Mesendoderm (in vitro differentiated cells): ENCODE measurements around the gene ADAM20. TPM values are rescaled to one million over a fixed set of nuclear protein-coding genes. Genes with fewer than 3 reads are reported as not detected.

Experiments
- DNase-seq: peaks from one replicate; pipeline ENCODE4 v3.0.0; 2013
- H2AK5ac ChIP-seq: 2 replicates; pipeline ENCODE4 v1.6.1; 2013; ENCODE audit warnings: low read length, inconsistent platforms
- H2BK120ac ChIP-seq: 2 replicates; pipeline ENCODE4 v1.6.1; 2013; ENCODE audit warnings: low read depth, mild to moderate bottlenecking, low read length, moderate library complexity, mixed read lengths
- H2BK15ac ChIP-seq: replicated peaks from 2 replicates; pipeline ENCODE4 v1.6.1; 2013; ENCODE audit warnings: low read depth, mild to moderate bottlenecking, moderate library complexity
- H2BK5ac ChIP-seq: 2 replicates; pipeline ENCODE4 v1.6.1; 2013; ENCODE audit warnings: low read length, inconsistent platforms
- H3K18ac ChIP-seq: 2 replicates; pipeline ENCODE4 v1.6.1; 2013; ENCODE audit warnings: mild to moderate bottlenecking, low read length, mixed read lengths
- H3K23ac ChIP-seq: one replicate; pipeline ENCODE4 v1.6.1; 2013; ENCODE audit warnings: low read length
- H3K27ac ChIP-seq: 2 replicates; pipeline ENCODE4 v1.5.1; 2013; ENCODE audit warnings: low read depth, mild to moderate bottlenecking, inconsistent platforms, low read length, moderate library complexity
- H3K27me3 ChIP-seq: 2 replicates; pipeline ENCODE4 v1.6.1; 2013; ENCODE audit warnings: low read length, control low read depth, mild to moderate bottlenecking, inconsistent platforms; ENCODE audit not compliant: insufficient read depth, poor library complexity
- H3K36me3 ChIP-seq: 2 replicates; pipeline ENCODE4 v1.6.1; 2013; ENCODE audit warnings: low read length, inconsistent platforms; ENCODE audit not compliant: control insufficient read depth, insufficient read depth
- H3K4ac ChIP-seq: one replicate; pipeline ENCODE4 v1.6.1; 2013; ENCODE audit warnings: low read depth, mild to moderate bottlenecking, low read length, moderate library complexity
- H3K4me1 ChIP-seq: 2 replicates; pipeline ENCODE4 v1.6.1; 2013; ENCODE audit warnings: low read depth, low read length, inconsistent platforms; ENCODE audit not compliant: control insufficient read depth
- H3K4me2 ChIP-seq: 2 replicates; pipeline ENCODE4 v1.6.1; 2013; ENCODE audit warnings: low read length
- H3K4me3 ChIP-seq: 2 replicates; pipeline ENCODE4 v1.5.1; 2013; ENCODE audit warnings: mild to moderate bottlenecking, low read length
- H3K56ac ChIP-seq: one replicate; pipeline ENCODE4 v1.6.1; 2013; ENCODE audit warnings: low read length
- H3K79me1 ChIP-seq: 2 replicates; pipeline ENCODE4 v1.6.1; 2013; ENCODE audit warnings: low read length, inconsistent platforms
- H3K79me2 ChIP-seq: 2 replicates; pipeline ENCODE4 v1.6.1; 2013; ENCODE audit warnings: mild to moderate bottlenecking, low read length; ENCODE audit not compliant: control insufficient read depth, insufficient read depth
- H3K9ac ChIP-seq: 2 replicates; pipeline ENCODE4 v1.6.1; 2013; ENCODE audit warnings: low read length, inconsistent platforms
- H4K5ac ChIP-seq: one replicate; pipeline ENCODE4 v1.6.1; 2013; ENCODE audit warnings: low read length
- H4K8ac ChIP-seq: one replicate; pipeline ENCODE4 v1.6.1; 2013; ENCODE audit warnings: low read depth, mild to moderate bottlenecking, control low read depth, low read length, moderate library complexity
- WGBS: extraction: QIAGEN DNeasy Blood & Tissue Kit; methylation state at CpG from one replicate; pipeline ENCODE4 v1.1.7; 2013; ENCODE audit warnings: low lambda C conversion rate, missing lambda C conversion rate; ENCODE audit not compliant: insufficient coverage; ENCODE audit errors: extremely low coverage; 5-methylcytosine and 5-hydroxymethylcytosine counted together
- polyA plus RNA-seq, 2 experiments: library from polyadenylated mRNA; stranded (reverse); fragments of 200-250 nt; gene quantifications; one replicate each; pipeline ENCODE4 v1.2.3, GENCODE V29; 2013

Gene ADAM20
- 0.01 TPM for polyA plus RNA-seq (2013, experiment 1 of 2)
- not detected for polyA plus RNA-seq (2013, experiment 2 of 2)

DNA sequence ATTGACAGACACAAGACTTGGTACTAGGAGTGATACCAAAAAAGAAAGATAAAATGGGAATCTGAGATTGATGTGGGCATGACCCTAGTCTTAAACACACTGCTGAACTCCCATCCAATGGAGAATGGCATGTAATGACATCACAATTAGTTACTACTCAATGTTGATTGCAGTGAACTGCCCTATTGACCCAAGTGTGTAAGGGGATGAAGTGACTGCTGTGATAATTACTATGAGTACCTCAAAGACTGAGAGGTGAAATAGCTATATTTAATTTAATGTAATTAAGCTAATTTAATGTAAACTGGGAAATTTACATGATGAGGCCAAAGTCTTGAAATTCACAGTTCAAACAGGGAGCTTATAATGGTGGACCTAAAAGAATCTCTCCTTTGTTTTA is at the start of gene ADAM20:
ADAM20 (minus strand) TSS at position 101 of the 400 bp plus-strand sequence. CDS start 10,247 bp downstream, outside the sequence.
- Histone ChIP-seq H4K5ac (no peak within 1 kb of the TSS), H3K79me1 (no peaks in the 10 kb centered on the region), H3K36me3 (no peaks in the 10 kb centered on the region), H3K27ac (no peak within 1 kb of the TSS), H2BK15ac (no peak within 1 kb of the TSS), H2BK5ac (no peak within 1 kb of the TSS), H3K4me3 (no peak within 1 kb of the TSS), H3K79me2 (no peaks in the 10 kb centered on the region), H3K9ac (no peak within 1 kb of the TSS), H3K56ac (no peak within 1 kb of the TSS), H3K23ac (no peak within 1 kb of the TSS), H2BK120ac (no peak within 1 kb of the TSS), H2AK5ac (no peak within 1 kb of the TSS), H3K4me2 (no peak within 1 kb of the TSS), H4K8ac (no peak within 1 kb of the TSS), H3K4ac (no peak within 1 kb of the TSS), H3K4me1 (no peaks in the 10 kb centered on the region), H3K27me3 (no peaks in the 10 kb centered on the region), H3K18ac (no peak within 1 kb of the TSS)
- DNase-seq, result no peak

- H3K56ac ChIP-seq, result no peak overlapping the region
- H4K5ac ChIP-seq, result no peak overlapping the region
- H3K27ac ChIP-seq, result no peak overlapping the region
- no peak overlapping the region for H3K9ac ChIP-seq
- H2BK15ac ChIP-seq, result no peak overlapping the region
- H3K36me3 ChIP-seq, result no peaks in the 10 kb centered on the region
- no peak for DNase-seq
- no peaks in the 10 kb centered on the region for H3K79me2 ChIP-seq
- no peak overlapping the region for H3K4me2 ChIP-seq
- H2BK5ac ChIP-seq, result no peak overlapping the region
- no peak overlapping the region for H2AK5ac ChIP-seq
- H3K27me3 ChIP-seq, result no peaks in the 10 kb centered on the region
- WGBS, result no CpG with 5 or more reads among the region's 2 CpGs
- no peak overlapping the region for H2BK120ac ChIP-seq
- H3K4ac ChIP-seq, result no peak overlapping the region
- no peak overlapping the region for H3K23ac ChIP-seq
- no peaks in the 10 kb centered on the region for H3K79me1 ChIP-seq
- no peak overlapping the region for H3K4me3 ChIP-seq
- no peak overlapping the region for H4K8ac ChIP-seq
- H3K4me1 ChIP-seq, result no peaks in the 10 kb centered on the region
- no peak overlapping the region for H3K18ac ChIP-seq
Measured at GRCh38 chr14:70576891-70577290, 42.1 kb upstream of the ADAM20 start.

- Histone ChIP-seq H2BK5ac (no peak overlapping the region), H2AK5ac (no peak overlapping the region), H3K4me3 (no peak overlapping the region), H2BK15ac (no peak overlapping the region), H3K27ac (no peak overlapping the region), H3K79me1 (no peaks in the 10 kb centered on the region), H3K4me1 (no peaks in the 10 kb centered on the region), H3K27me3 (no peaks in the 10 kb centered on the region), H4K5ac (no peak overlapping the region), H3K79me2 (no peaks in the 10 kb centered on the region), H3K56ac (no peak overlapping the region), H3K36me3 (no peaks in the 10 kb centered on the region), H3K23ac (no peak overlapping the region), H3K9ac (no peak overlapping the region), H3K4me2 (no peak overlapping the region), H4K8ac (no peak overlapping the region), H3K18ac (no peak overlapping the region), H2BK120ac (no peak overlapping the region), H3K4ac (no peak overlapping the region)
- no peak for DNase-seq
- no CpG with 5 or more reads among the region's 1 CpG for WGBS
Measured at GRCh38 chr14:70573050-70573449, 38.2 kb upstream of the ADAM20 start.

DNA sequence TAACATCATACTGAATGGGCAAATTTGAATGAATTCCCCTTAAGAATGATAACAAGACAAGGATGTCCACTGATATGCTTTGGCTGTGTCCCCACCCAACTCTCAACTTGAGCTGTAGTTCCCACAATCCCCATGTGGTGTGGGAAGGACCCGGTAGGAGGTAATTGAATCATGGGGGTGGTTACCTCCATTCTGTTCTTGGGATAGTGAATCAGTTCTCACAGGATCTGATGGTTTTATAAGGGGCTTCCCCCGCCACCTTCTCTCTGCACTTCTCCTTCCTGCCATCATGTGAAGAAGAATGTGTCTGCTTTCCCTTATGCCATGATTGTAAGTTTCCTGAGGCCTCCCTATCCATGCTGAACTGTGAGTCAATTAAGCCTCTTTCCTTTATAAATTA is 36.3 kb upstream of the ADAM20 start:
- no peak overlapping the region for H3K18ac ChIP-seq
- H3K79me2 ChIP-seq, result no peaks in the 10 kb centered on the region
- no peak overlapping the region for H3K4ac ChIP-seq
- H3K27me3 ChIP-seq, result no peaks in the 10 kb centered on the region
- H3K23ac ChIP-seq, result no peak overlapping the region
- H3K36me3 ChIP-seq, result no peaks in the 10 kb centered on the region
- no peak overlapping the region for H2AK5ac ChIP-seq
- H4K8ac ChIP-seq, result no peak overlapping the region
- no peak overlapping the region for H3K4me3 ChIP-seq
- H3K27ac ChIP-seq, result no peak overlapping the region
- DNase-seq, result no peak
- no peak overlapping the region for H2BK120ac ChIP-seq
- H3K9ac ChIP-seq, result no peak overlapping the region
- no peak overlapping the region for H4K5ac ChIP-seq
- H3K79me1 ChIP-seq, result peaks cover 6% of the 10 kb centered on the region
- no peaks in the 10 kb centered on the region for H3K4me1 ChIP-seq
- no CpG with 5 or more reads among the region's 2 CpGs for WGBS
- H2BK15ac ChIP-seq, result no peak overlapping the region
- no peak overlapping the region for H2BK5ac ChIP-seq
- no peak overlapping the region for H3K4me2 ChIP-seq
- H3K56ac ChIP-seq, result no peak overlapping the region

DNA sequence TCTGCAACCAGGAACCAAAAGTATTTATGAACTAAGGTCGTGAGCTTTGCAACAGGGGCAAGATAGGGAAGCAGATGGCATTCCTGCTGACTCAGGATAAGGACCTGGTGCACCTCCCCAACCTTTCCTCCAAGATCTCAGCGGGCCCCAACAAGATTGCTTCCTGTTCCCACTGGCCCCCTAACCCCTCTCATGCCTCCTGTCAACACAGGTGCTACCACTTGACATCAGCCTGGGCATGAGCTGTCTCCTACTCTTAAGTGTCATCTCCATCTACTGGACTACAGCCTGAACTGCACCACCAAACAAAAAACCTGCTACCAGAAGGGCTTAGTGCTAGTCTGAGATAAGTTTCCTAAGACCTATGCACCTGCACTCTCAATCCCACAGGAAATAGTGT is 33.0 kb upstream of the ADAM20 start:
- Histone ChIP-seq H3K27ac (no peak overlapping the region), H4K5ac (no peak overlapping the region), H2BK120ac (no peak overlapping the region), H3K18ac (no peak overlapping the region), H3K4me1 (no peaks in the 10 kb centered on the region), H3K9ac (no peak overlapping the region), H2AK5ac (no peak overlapping the region), H3K36me3 (no peaks in the 10 kb centered on the region), H3K56ac (no peak overlapping the region), H3K4ac (no peak overlapping the region), H3K4me2 (no peak overlapping the region), H2BK5ac (no peak overlapping the region), H4K8ac (no peak overlapping the region), H3K79me2 (no peaks in the 10 kb centered on the region), H3K79me1 (peaks cover 6% of the 10 kb centered on the region), H2BK15ac (no peak overlapping the region), H3K27me3 (no peaks in the 10 kb centered on the region), H3K4me3 (no peak overlapping the region), H3K23ac (no peak overlapping the region)
- no CpG with 5 or more reads among the region's 2 CpGs for WGBS
- peak; percentile 83 for DNase-seq

GRCh38 chr14:70563869-70564268 is 29.1 kb upstream of the ADAM20 start:
- H4K5ac ChIP-seq, result no peak overlapping the region
- peaks cover 6% of the 10 kb centered on the region for H3K79me1 ChIP-seq
- no peak overlapping the region for H3K4ac ChIP-seq
- no peak overlapping the region for H3K56ac ChIP-seq
- no CpG with 5 or more reads among the region's 1 CpG for WGBS
- H2BK120ac ChIP-seq, result no peak overlapping the region
- no peak overlapping the region for H3K18ac ChIP-seq
- H3K23ac ChIP-seq, result no peak overlapping the region
- H3K27me3 ChIP-seq, result no peaks in the 10 kb centered on the region
- H3K79me2 ChIP-seq, result no peaks in the 10 kb centered on the region
- H2BK15ac ChIP-seq, result no peak overlapping the region
- H2BK5ac ChIP-seq, result no peak overlapping the region
- DNase-seq, result no peak
- H2AK5ac ChIP-seq, result no peak overlapping the region
- no peak overlapping the region for H3K4me2 ChIP-seq
- no peaks in the 10 kb centered on the region for H3K4me1 ChIP-seq
- H3K4me3 ChIP-seq, result no peak overlapping the region
- H3K36me3 ChIP-seq, result no peaks in the 10 kb centered on the region
- no peak overlapping the region for H4K8ac ChIP-seq
- no peak overlapping the region for H3K9ac ChIP-seq
- no peak overlapping the region for H3K27ac ChIP-seq
